T-helper 1 cell treated with Interleukin-12 subunit alpha and Interleukin-12 subunit beta and Interleukin-4 antibody, amounts not matched to agents 30 ng/mL and 1 ng/mL, for 36 hours (primary cell): ENCODE data around the gene F11. TPM values are rescaled to one million over a fixed set of nuclear protein-coding genes. Genes with fewer than 3 reads are reported as not detected.
"Not testable (repeated sequence)": the region's sequence is repeated elsewhere in the genome, so short reads cannot be mapped to it uniquely, and the experiment has no call there.

Experiments used
- intact Hi-C: fragments of 100-400 bp; cut with micrococcal nuclease; formaldehyde crosslinking; loops from one replicate; pipeline ENCODE4 v1.15.1; 2024
- total RNA-seq: library from RNA; stranded (reverse); gene quantifications from 2 replicates; pipeline ENCODE4 v1.2.3, GENCODE V29; 2022

Gene F11
- total RNA-seq, 1 donor from 2014 or later = not detected

DNA sequence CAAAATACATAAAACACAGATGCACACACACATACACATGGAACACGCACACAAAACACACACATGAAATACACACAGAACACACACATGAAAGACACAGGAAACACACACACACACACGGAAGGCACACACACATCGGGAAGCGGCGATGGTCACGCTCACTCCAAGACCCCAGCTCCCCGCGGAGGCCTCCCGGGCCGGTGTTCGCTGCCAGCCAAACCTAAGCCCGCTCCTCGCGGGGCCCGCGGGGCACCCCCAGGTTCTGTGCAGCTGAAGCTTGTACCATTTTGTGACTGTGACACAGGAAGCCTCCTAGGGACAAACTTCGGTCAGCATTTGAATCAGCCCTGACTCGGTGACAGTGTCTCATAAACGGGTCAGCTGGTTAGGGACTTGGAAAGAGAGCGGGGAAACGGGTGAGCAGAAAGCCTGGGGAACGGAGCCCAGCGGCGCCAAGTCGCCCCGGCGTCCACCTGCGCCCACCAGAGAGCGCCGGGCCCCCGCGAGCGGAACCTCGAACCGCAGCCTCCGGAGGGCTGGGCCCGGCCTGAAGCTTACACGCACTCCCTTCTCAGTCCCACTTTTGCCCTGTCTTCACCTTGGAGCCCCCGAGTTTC, 32.1 kb downstream of the F11 start:
- intact Hi-C loops = no loop called here

GRCh38 chr4:186299291-186299690, 33.3 kb downstream of the F11 start:
- intact Hi-C loops = no loop called here

GRCh38 chr4:186300659-186301390, 34.8 kb downstream of the F11 start:
- intact Hi-C loops = no loop called here

GRCh38 chr4:186304216-186304615, 38.2 kb downstream of the F11 start:
- intact Hi-C loops = no loop called here

DNA sequence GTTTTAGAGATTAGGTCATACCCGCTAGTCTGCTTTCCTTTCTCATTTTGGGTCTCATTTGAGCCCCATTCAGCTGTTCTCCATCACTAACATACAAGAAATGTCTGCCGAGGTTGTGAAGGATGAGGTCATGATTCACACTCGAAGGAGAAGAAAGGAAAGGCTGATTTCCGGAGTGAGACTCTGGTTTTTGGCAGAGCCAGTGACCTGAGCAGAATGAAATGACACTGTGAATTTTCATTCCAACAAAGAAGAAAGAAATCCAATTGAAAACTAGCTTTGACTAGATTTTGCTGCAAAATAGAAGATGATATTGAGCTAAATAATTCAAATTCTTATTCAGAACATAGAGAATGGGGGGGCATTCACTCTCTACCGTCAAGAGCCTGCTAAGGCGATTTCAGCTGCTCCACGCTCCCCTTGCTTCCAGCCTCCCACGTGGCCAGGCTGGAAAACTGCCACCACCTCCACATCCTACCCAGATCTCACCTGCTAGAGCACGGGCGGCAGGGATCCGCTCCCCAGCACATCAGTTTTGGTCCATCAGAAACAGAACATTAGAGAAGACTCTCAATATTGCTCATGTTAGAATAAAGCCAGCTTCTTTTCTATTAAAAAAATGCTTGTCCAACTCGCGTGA, 39.0 kb downstream of the F11 start:
- intact Hi-C loops = no loop called here

- intact Hi-C loops = no loop called here
Measured at GRCh38 chr4:186307497-186307896, 41.5 kb downstream of the F11 start.

DNA sequence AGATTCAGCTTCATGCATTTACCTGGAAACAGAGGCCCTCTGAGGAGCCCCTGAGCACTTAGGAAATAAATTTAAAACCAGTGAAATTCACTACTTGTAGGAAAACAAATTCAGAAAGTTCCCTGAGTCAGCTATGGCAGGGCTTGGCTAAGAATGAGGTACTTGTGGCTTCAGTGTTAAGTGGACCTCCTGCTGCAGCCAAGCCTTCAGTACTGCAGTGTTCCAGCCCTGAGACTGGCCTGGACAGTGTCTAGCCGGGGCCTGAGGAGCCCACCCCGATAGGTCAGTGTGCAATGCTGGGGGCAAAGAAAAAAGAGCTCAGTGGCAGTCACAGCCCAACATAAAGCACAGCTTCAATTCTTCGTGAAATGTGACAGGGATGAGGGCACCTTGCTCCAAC, 41.9 kb downstream of the F11 start:
- intact Hi-C loops = no loop called here

GRCh38 chr4:186318481-186318880, 52.5 kb downstream of the F11 start:
- intact Hi-C loops = no loop called here

GRCh38 chr4:186324660-186325059, 58.7 kb downstream of the F11 start:
- intact Hi-C loops = not testable (repeated sequence)

DNA sequence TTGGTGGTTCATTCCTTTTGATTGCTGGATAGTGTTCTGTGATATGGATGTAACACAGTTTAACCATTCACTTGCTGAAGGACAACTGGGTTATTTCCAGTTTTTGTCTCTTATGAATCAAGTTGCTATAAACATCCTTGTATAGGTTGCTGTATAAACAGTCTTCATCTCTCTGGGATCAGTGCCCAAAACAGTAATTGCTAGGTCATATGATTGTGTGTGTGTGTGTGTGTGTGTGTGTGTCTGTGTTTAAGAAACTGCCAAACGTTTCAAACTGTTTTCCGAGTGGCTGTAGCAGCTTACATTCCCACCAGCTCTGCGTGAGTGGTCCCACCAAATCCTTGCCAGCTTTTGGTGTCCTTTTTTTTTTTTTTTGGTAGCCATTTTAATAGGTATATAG, 60.4 kb downstream of the F11 start:
- intact Hi-C loops = no loop called here

DNA sequence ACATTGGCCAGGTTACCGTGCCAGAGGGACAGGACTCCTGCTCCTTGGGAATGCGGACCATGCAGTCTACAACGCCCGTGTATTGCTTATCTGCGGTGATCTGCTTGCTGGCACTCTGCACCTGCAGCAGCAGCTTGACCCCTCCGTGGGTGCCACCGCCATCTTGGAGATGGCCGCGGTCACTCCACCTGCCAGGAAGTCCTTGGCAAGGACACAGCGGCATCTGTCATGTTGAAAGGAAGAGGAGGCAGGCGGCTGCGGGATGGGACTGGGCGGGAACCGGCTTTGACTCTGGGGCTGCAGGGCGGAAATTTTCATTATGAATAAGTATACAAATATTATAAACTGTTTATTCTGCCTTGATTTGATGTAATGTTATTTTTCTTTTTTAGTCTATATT, 63.4 kb downstream of the F11 start:
- intact Hi-C loops = no loop called here

GRCh38 chr4:186330368-186330767, 64.4 kb downstream of the F11 start:
- intact Hi-C loops = no loop called here

- intact Hi-C loops = no loop called here
Measured at GRCh38 chr4:186335793-186336192, 69.8 kb downstream of the F11 start.

Other genes starting within 250 kb of the F11 start
- gene TLR3, start 197.0 kb upstream of the F11 start, total RNA-seq = 0.51 and 0.66 TPM in 2 replicates
- 0.61 and 0.78 TPM in 2 replicates for gene FAM149A, start 161.5 kb upstream of the F11 start, total RNA-seq
- 25.4 and 25.9 TPM in 2 replicates for gene CYP4V2, start 74.6 kb upstream of the F11 start, total RNA-seq
- 0.46 and 0.64 TPM in 2 replicates for gene KLKB1, start 38.7 kb upstream of the F11 start, total RNA-seq